ENCODE data around the gene VARS2. TPM values are rescaled to one million over a fixed set of nuclear protein-coding genes. Genes with fewer than 3 reads are reported as not detected.

VARS2 gene
- total RNA-seq, 1 experiment from 2014 or later, result 39.8 TPM

- TF ChIP-seq JUND (IDR thresholded peaks at IDR 0.05) (no peak), RAD21 (IDR thresholded peaks at IDR 0.05; ENCODE audit: low read depth) (peak; percentile 67), EZH2 (IDR thresholded peaks at IDR 0.05) (no peak), SRF (IDR thresholded peaks at IDR 0.05; ENCODE audit: low read depth) (no peak), ZFX (IDR thresholded peaks at IDR 0.05) (no peak), ZNF274 (IDR thresholded peaks at IDR 0.05; ENCODE audit: low read depth, low read length) (no peak), EGR1 (IDR thresholded peaks at IDR 0.05; ENCODE audit: low read depth) (no peak), CBX3 (IDR thresholded peaks at IDR 0.05; ENCODE audit: low read depth) (peak; percentile 45; the same call in 1 of the 2 replicates), EZH2phosphoT487 (IDR thresholded peaks at IDR 0.05; ENCODE audit: borderline replicate concordance) (no peak), CEBPB (IDR thresholded peaks at IDR 0.05; ENCODE audit: low read depth) (no peak), FOSL1 (IDR thresholded peaks at IDR 0.05; ENCODE audit: low read depth) (no peak), TCF7L2 (IDR thresholded peaks at IDR 0.05; ENCODE audit: borderline replicate concordance, extremely low read depth, insufficient read depth, insufficient read length) (no peak)
- TF ChIP-seq, protein P1, sequence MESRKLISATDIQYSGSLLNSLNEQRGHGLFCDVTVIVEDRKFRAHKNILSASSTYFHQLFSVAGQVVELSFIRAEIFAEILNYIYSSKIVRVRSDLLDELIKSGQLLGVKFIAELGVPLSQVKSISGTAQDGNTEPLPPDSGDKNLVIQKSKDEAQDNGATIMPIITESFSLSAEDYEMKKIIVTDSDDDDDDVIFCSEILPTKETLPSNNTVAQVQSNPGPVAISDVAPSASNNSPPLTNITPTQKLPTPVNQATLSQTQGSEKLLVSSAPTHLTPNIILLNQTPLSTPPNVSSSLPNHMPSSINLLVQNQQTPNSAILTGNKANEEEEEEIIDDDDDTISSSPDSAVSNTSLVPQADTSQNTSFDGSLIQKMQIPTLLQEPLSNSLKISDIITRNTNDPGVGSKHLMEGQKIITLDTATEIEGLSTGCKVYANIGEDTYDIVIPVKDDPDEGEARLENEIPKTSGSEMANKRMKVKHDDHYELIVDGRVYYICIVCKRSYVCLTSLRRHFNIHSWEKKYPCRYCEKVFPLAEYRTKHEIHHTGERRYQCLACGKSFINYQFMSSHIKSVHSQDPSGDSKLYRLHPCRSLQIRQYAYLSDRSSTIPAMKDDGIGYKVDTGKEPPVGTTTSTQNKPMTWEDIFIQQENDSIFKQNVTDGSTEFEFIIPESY (IDR thresholded peaks at IDR 0.05; ENCODE audit: extremely low read depth, insufficient replicate concordance, low read length), result no peak
- TF ChIP-seq, protein P2, sequence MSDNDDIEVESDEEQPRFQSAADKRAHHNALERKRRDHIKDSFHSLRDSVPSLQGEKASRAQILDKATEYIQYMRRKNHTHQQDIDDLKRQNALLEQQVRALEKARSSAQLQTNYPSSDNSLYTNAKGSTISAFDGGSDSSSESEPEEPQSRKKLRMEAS (IDR thresholded peaks at IDR 0.05), result peak; percentile 29; the same call in 1 of the 2 replicates
Observed at GRCh38 chr6:30942338-30943060, 28.5 kb downstream of the VARS2 start (continued).

GRCh38 chr6:30944051-30944450, 30.0 kb downstream of the VARS2 start:
- no peak overlapping the region for H3K27ac ChIP-seq (ENCODE audit: low read depth, low read length)
- no peak for DNase-seq (ENCODE audit: low read depth, low spot score)
- ATAC-seq, result no peak
- no peaks in the 10 kb centered on the region for H3K9me2 ChIP-seq (ENCODE audit: insufficient read depth)
- no peak overlapping the region for H2AFZ ChIP-seq (ENCODE audit: low read depth, low read length, poor library complexity, severe bottlenecking)
- RAD21 ChIA-PET (ENCODE audit: low non-redundant PET in 1 of 2, low total read pairs in 2 of 2, uncharacterized antibody in 2 of 2, unreplicated experiment in 2 of 2), result no interaction called here
- no peak overlapping the region for H3K9ac ChIP-seq (ENCODE audit: low read length)
- no peaks in the 10 kb centered on the region for H3K79me2 ChIP-seq (ENCODE audit: insufficient read depth, low read length)
- intact Hi-C loops (cut with micrococcal nuclease), result no loop called here
- no peaks in the 10 kb centered on the region for H3K9me3 ChIP-seq (ENCODE audit: control insufficient read depth in 1 of 2, insufficient read depth in 1 of 2, low read depth in 1 of 2, low read length in 2 of 2)
- no peaks in the 10 kb centered on the region for H4K20me1 ChIP-seq (ENCODE audit: insufficient read depth)
- POLR2A ChIA-PET, result no interaction called here
- H3K27me3 ChIP-seq (ENCODE audit: insufficient read depth, low read length), result no peaks in the 10 kb centered on the region
- CTCF ChIA-PET, result interaction anchor here (0.7 kb wide), 1 partner anchor 143 kb away, joined by 5 read pairs; no protein-coding TSS in a partner anchor
- H3K4me2 ChIP-seq (ENCODE audit: low read length), result no peak overlapping the region
- BruUV-seq (replicated peaks), result no TSS peak
- no peak overlapping the region for H3K4me3 ChIP-seq (replicated peaks in 1 of 2; ENCODE audit: low read depth in 1 of 2, low read length in 2 of 2)
- H3K4me1 ChIP-seq (ENCODE audit: control insufficient read depth in 1 of 2, insufficient read depth in 2 of 2, low read length in 2 of 2), result peaks cover 14 to 19% of the 10 kb centered on the region in 2 experiments
- no peaks in the 10 kb centered on the region for H3K36me3 ChIP-seq (ENCODE audit: control insufficient read depth in 1 of 2, insufficient read depth in 2 of 2, low read length in 2 of 2)
- TF ChIP-seq, protein P3, sequence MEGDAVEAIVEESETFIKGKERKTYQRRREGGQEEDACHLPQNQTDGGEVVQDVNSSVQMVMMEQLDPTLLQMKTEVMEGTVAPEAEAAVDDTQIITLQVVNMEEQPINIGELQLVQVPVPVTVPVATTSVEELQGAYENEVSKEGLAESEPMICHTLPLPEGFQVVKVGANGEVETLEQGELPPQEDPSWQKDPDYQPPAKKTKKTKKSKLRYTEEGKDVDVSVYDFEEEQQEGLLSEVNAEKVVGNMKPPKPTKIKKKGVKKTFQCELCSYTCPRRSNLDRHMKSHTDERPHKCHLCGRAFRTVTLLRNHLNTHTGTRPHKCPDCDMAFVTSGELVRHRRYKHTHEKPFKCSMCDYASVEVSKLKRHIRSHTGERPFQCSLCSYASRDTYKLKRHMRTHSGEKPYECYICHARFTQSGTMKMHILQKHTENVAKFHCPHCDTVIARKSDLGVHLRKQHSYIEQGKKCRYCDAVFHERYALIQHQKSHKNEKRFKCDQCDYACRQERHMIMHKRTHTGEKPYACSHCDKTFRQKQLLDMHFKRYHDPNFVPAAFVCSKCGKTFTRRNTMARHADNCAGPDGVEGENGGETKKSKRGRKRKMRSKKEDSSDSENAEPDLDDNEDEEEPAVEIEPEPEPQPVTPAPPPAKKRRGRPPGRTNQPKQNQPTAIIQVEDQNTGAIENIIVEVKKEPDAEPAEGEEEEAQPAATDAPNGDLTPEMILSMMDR (IDR thresholded peaks at IDR 0.05 in 2 of 3, conservative IDR thresholded peaks at IDR 0.05 in 1 of 3; ENCODE audit: borderline replicate concordance in 1 of 3, insufficient read depth in 1 of 3, low read depth in 2 of 3, low read length in 2 of 3), result no peak
- TF ChIP-seq EGR1 (IDR thresholded peaks at IDR 0.05; ENCODE audit: low read depth), result no peak
- TF ChIP-seq ZNF274 (IDR thresholded peaks at IDR 0.05; ENCODE audit: low read depth, low read length), result no peak
- no peak for TF ChIP-seq SIN3A (IDR thresholded peaks at IDR 0.05; ENCODE audit: low read depth)
- TF ChIP-seq, protein P1 (IDR thresholded peaks at IDR 0.05; ENCODE audit: extremely low read depth, insufficient replicate concordance, low read length), result no peak
- TF ChIP-seq ZFX (IDR thresholded peaks at IDR 0.05), result no peak
